Measurements from ENCODE around the gene EIF2AK3. TPM values are rescaled to one million over a fixed set of nuclear protein-coding genes. Genes with fewer than 3 reads are reported as not detected.
"Not testable (repeated sequence)": the region's sequence is repeated elsewhere in the genome, so short reads cannot be mapped to it uniquely, and the experiment has no call there.

Gene EIF2AK3
- total RNA-seq, 8 experiments from 2014 or later: 17.7 to 39.8 (median 25.0) TPM

GRCh38 chr2:88656690-88657089 lies 29.4 kb upstream of the EIF2AK3 start:
- in situ Hi-C loops (cut with MboI; ENCODE audit: low pct_unique_long_range_greater_than_20kb in 2 of 9, low sequenced_read_pairs in 9 of 9, unreplicated experiment in 9 of 9): no loop called here
- Histone ChIP-seq H3K27ac (no peak overlapping the region), H3K4me3 (no peak overlapping the region), H3K4me1 (replicated peaks in 1 of 2) (no peaks in the 10 kb centered on the region)
- WGBS, 10 experiments: 11 to 100% (median 79%) methylated on average over 1 to 3 of the region's 3 CpGs; no CpG with 5 or more reads in 2 of the 10 experiments
- ATAC-seq (replicated peaks in 6 of 8): no peak

GRCh38 chr2:88654714-88655113 lies 27.4 kb upstream of the EIF2AK3 start:
- WGBS, 10 experiments: 0 to 100% (median 73%) methylated on average over 1 to 2 of the region's 2 CpGs
- no peaks in the 10 kb centered on the region for H3K4me1 ChIP-seq (replicated peaks in 1 of 2)
- ATAC-seq (replicated peaks in 6 of 8): peak in 3 of 8 experiments; percentile 70 to 95 (median 94)
- in situ Hi-C loops (cut with MboI; ENCODE audit: low pct_unique_long_range_greater_than_20kb in 2 of 9, low sequenced_read_pairs in 9 of 9, unreplicated experiment in 9 of 9): no loop called here
- no peak overlapping the region for H3K27ac ChIP-seq
- H3K4me3 ChIP-seq: no peak overlapping the region

GRCh38 chr2:88651646-88652045 lies 24.4 kb upstream of the EIF2AK3 start:
- 67 to 100% (median 100%) methylated on average over 1 of the region's 1 CpG; no CpG with 5 or more reads in 3 of the 10 experiments for WGBS, 10 experiments
- in situ Hi-C loops (cut with MboI; ENCODE audit: low pct_unique_long_range_greater_than_20kb in 2 of 9, low sequenced_read_pairs in 9 of 9, unreplicated experiment in 9 of 9): no loop called here
- Histone ChIP-seq H3K27ac (no peak overlapping the region), H3K4me3 (no peak overlapping the region), H3K4me1 (replicated peaks in 1 of 2) (no peaks in the 10 kb centered on the region)
- ATAC-seq (replicated peaks in 6 of 8): peak in 1 of 8 experiments; percentile 46

- ATAC-seq (replicated peaks in 6 of 8): peak in 2 of 8 experiments; percentile 79 to 80
- H3K27ac ChIP-seq; H3K4me1 ChIP-seq (replicated peaks in 1 of 2); H3K4me3 ChIP-seq; in situ Hi-C loops (cut with MboI; ENCODE audit: low pct_unique_long_range_greater_than_20kb in 2 of 9, low sequenced_read_pairs in 9 of 9, unreplicated experiment in 9 of 9): not testable (repeated sequence)
- 0 to 86% (median 50%) methylated on average over 1 to 2 of the region's 2 CpGs; no CpG with 5 or more reads in 3 of the 10 experiments for WGBS, 10 experiments
Observed at GRCh38 chr2:88645291-88645882, 18.1 kb upstream of the EIF2AK3 start.

- 0 to 80% (median 46%) methylated on average over 1 to 3 of the region's 3 CpGs for WGBS, 10 experiments
- Histone ChIP-seq H3K4me1 (replicated peaks in 1 of 2) (no peaks in the 10 kb centered on the region), H3K4me3 (no peak overlapping the region), H3K27ac (no peak overlapping the region)
- no peak for ATAC-seq (replicated peaks in 6 of 8)
- in situ Hi-C loops (cut with MboI; ENCODE audit: low pct_unique_long_range_greater_than_20kb in 2 of 9, low sequenced_read_pairs in 9 of 9, unreplicated experiment in 9 of 9): no loop called here
Observed at GRCh38 chr2:88642278-88642677, 15.0 kb upstream of the EIF2AK3 start.

- in situ Hi-C loops (cut with MboI; ENCODE audit: low pct_unique_long_range_greater_than_20kb in 2 of 9, low sequenced_read_pairs in 9 of 9, unreplicated experiment in 9 of 9): no loop called here
- 40 to 67% methylated on average over 1 of the region's 7 CpGs; no CpG with 5 or more reads in 8 of the 10 experiments for WGBS, 10 experiments
- no peak for ATAC-seq (replicated peaks in 6 of 8)
Observed at GRCh38 chr2:88641330-88641729, 14.1 kb upstream of the EIF2AK3 start.

GRCh38 chr2:88639865-88640264 lies 12.6 kb upstream of the EIF2AK3 start:
- Histone ChIP-seq H3K4me3 (no peak overlapping the region), H3K27ac (no peak overlapping the region), H3K4me1 (replicated peaks in 1 of 2) (no peaks in the 10 kb centered on the region)
- in situ Hi-C loops (cut with MboI; ENCODE audit: low pct_unique_long_range_greater_than_20kb in 2 of 9, low sequenced_read_pairs in 9 of 9, unreplicated experiment in 9 of 9): no loop called here
- no peak for ATAC-seq (replicated peaks in 6 of 8)
- WGBS, 10 experiments: 21 to 100% (median 76%) methylated on average over 1 of the region's 1 CpG

More at GRCh38 chr2:88641330-88641729, 14.1 kb upstream of the EIF2AK3 start:
- Histone ChIP-seq H3K4me1 (replicated peaks in 1 of 2) (no peaks in the 10 kb centered on the region), H3K27ac (no peak overlapping the region), H3K4me3 (no peak overlapping the region)

- in situ Hi-C loops (cut with MboI; ENCODE audit: low pct_unique_long_range_greater_than_20kb in 2 of 9, low sequenced_read_pairs in 9 of 9, unreplicated experiment in 9 of 9): no loop called here
- Histone ChIP-seq H3K4me3 (no peak overlapping the region), H3K4me1 (replicated peaks in 1 of 2) (no peaks in the 10 kb centered on the region), H3K27ac (no peak overlapping the region)
- peak in 2 of 8 experiments; percentile 63 to 71 for ATAC-seq (replicated peaks in 6 of 8)
- WGBS, 10 experiments: 0 to 80% (median 65%) methylated on average over 1 to 3 of the region's 3 CpGs
Observed at GRCh38 chr2:88638743-88639142, 11.5 kb upstream of the EIF2AK3 start.

- WGBS, 10 experiments: 27 to 90% (median 73%) methylated on average over 2 of the region's 2 CpGs; no CpG with 5 or more reads in 2 of the 10 experiments
- H3K27ac ChIP-seq: no peak overlapping the region
- in situ Hi-C loops (cut with MboI; ENCODE audit: low pct_unique_long_range_greater_than_20kb in 2 of 9, low sequenced_read_pairs in 9 of 9, unreplicated experiment in 9 of 9): no loop called here
- no peak overlapping the region for H3K4me3 ChIP-seq
- no peaks in the 10 kb centered on the region for H3K4me1 ChIP-seq (replicated peaks in 1 of 2)
- ATAC-seq (replicated peaks in 6 of 8): peak in 1 of 8 experiments; percentile 16
Observed at GRCh38 chr2:88638123-88638650, 10.9 kb upstream of the EIF2AK3 start.

- Histone ChIP-seq H3K4me3 (no peak overlapping the region), H3K4me1 (replicated peaks in 1 of 2) (no peaks in the 10 kb centered on the region), H3K27ac (no peak overlapping the region)
- 57 to 89% (median 71%) methylated on average over 1 to 2 of the region's 2 CpGs; no CpG with 5 or more reads in 1 of the 10 experiments for WGBS, 10 experiments
- no peak for ATAC-seq (replicated peaks in 6 of 8)
- in situ Hi-C loops (cut with MboI; ENCODE audit: low pct_unique_long_range_greater_than_20kb in 2 of 9, low sequenced_read_pairs in 9 of 9, unreplicated experiment in 9 of 9): no loop called here
Observed at GRCh38 chr2:88637464-88637863, 10.2 kb upstream of the EIF2AK3 start.

- H3K4me3 ChIP-seq: no peak overlapping the region
- in situ Hi-C loops (cut with MboI; ENCODE audit: low pct_unique_long_range_greater_than_20kb in 2 of 9, low sequenced_read_pairs in 9 of 9, unreplicated experiment in 9 of 9): no loop called here
- 60 to 100% (median 100%) methylated on average over 1 of the region's 1 CpG; no CpG with 5 or more reads in 5 of the 10 experiments for WGBS, 10 experiments
- H3K27ac ChIP-seq: no peak overlapping the region
- H3K4me1 ChIP-seq (replicated peaks in 1 of 2): no peaks in the 10 kb centered on the region
- peak in 1 of 8 experiments; percentile 35 for ATAC-seq (replicated peaks in 6 of 8)
Observed at GRCh38 chr2:88636026-88636425, 8.8 kb upstream of the EIF2AK3 start.

GRCh38 chr2:88632569-88632968 lies 5.3 kb upstream of the EIF2AK3 start:
- in situ Hi-C loops (cut with MboI; ENCODE audit: low pct_unique_long_range_greater_than_20kb in 2 of 9, low sequenced_read_pairs in 9 of 9, unreplicated experiment in 9 of 9): no loop called here
- WGBS, 10 experiments: 14 to 100% (median 79%) methylated on average over 1 to 3 of the region's 3 CpGs; no CpG with 5 or more reads in 4 of the 10 experiments
- no peak for ATAC-seq (replicated peaks in 6 of 8)

GRCh38 chr2:88628571-88628939 lies 1.3 kb upstream of the EIF2AK3 start:
- Histone ChIP-seq H3K4me1 (replicated peaks in 1 of 2) (peaks cover 12% of the 10 kb centered on the region in 2 donors), H3K27ac (peak overlapping the region; percentile 97 to 98), H3K4me3 (peak overlapping the region; percentile 50 to 66 (median 56))
- in situ Hi-C loops (cut with MboI; ENCODE audit: low pct_unique_long_range_greater_than_20kb in 2 of 9, low sequenced_read_pairs in 9 of 9, unreplicated experiment in 9 of 9): no loop called here
- 87 to 100% (median 100%) methylated on average over 1 to 7 of the region's 8 CpGs; no CpG with 5 or more reads in 1 of the 10 experiments for WGBS, 10 experiments
- ATAC-seq (replicated peaks in 6 of 8): no peak

More at GRCh38 chr2:88632569-88632968, 5.3 kb upstream of the EIF2AK3 start:
- Histone ChIP-seq H3K4me1 (replicated peaks in 1 of 2) (peaks cover 4 to 7% of the 10 kb centered on the region in 2 donors), H3K27ac (no peak overlapping the region), H3K4me3 (no peak overlapping the region)
